H1 (cell line): ENCODE results near the gene ACKR2. TPM values are rescaled to one million over a fixed set of nuclear protein-coding genes. Genes with fewer than 3 reads are reported as not detected.

Source experiments
- CBX8 ChIP-seq: fragments of 300-800, 300-1000 bp; sonication (generic); IDR thresholded peaks from 2 replicates; pipeline ENCODE4 v1.7.1; 2016; ENCODE audit warnings: low read depth, low read length, borderline replicate concordance
- CTBP2 ChIP-seq: IDR thresholded peaks from 2 replicates; pipeline ENCODE4 v1.7.0; 2011; ENCODE audit warnings: borderline replicate concordance, mild to moderate bottlenecking, moderate library complexity, mixed read lengths, low read length; ENCODE audit not compliant: insufficient read depth, insufficient read length
- EZH2 ChIP-seq: fragments of 200-600 bp; sonication (generic); IDR thresholded peaks from 2 replicates; pipeline ENCODE4 v1.7.1; 2012; ENCODE audit warnings: low read depth, mild to moderate bottlenecking, moderate library complexity, low read length, inconsistent platforms; ENCODE audit not compliant: severe bottlenecking
- NANOG ChIP-seq: IDR thresholded peaks from 2 replicates; pipeline ENCODE4 v1.6.1; 2011; ENCODE audit warnings: low read length, low read depth, mild to moderate bottlenecking, inconsistent platforms; ENCODE audit not compliant: insufficient read depth, poor library complexity, severe bottlenecking
- POU5F1 ChIP-seq: IDR thresholded peaks from 2 replicates; pipeline ENCODE4 v1.6.1; 2011; ENCODE audit warnings: low read depth, mild to moderate bottlenecking, low read length, moderate library complexity
- RNF2 ChIP-seq: fragments of 200-900, 300-1000 bp; sonication (generic); IDR thresholded peaks from 2 replicates; pipeline ENCODE4 v1.7.1; 2016; ENCODE audit warnings: borderline replicate concordance, low read depth, mild to moderate bottlenecking, antibody characterized with exemption, low read length; ENCODE audit not compliant: poor library complexity, severe bottlenecking; ENCODE audit errors: missing control alignments
- RXRA ChIP-seq: IDR thresholded peaks from 2 replicates; pipeline ENCODE4 v1.6.1; 2011; ENCODE audit warnings: low read depth, mild to moderate bottlenecking, low read length, moderate library complexity; ENCODE audit not compliant: insufficient read depth
- TAF1 ChIP-seq: IDR thresholded peaks from 2 replicates; pipeline ENCODE4 v1.6.1; 2011; ENCODE audit warnings: mild to moderate bottlenecking, low read depth, low read length
- polyA plus RNA-seq, 7 experiments: library from polyadenylated mRNA; depleted of rRNA in 3 of 7; stranded (reverse) in 5 of 7; unstranded in 2 of 7; fragments of >200 nt in 5 of 7; fragments of 200-250 nt in 2 of 7; gene quantifications; 1 replicate in 5 of 7; 2 replicates in 1 of 7; 4 replicates in 1 of 7; pipeline versions ENCODE4 v1.2.1 to v1.2.3, GENCODE V29; 2011 to 2013; ENCODE audit warnings: missing spikeins in 2 of 7, mixed read lengths in 2 of 7
- total RNA-seq: library from RNA; stranded (reverse); fragmentation: NEBNext Ultra II Directional; extraction: Animal tissue kit (Norgen Biotek cat#: 25700); gene quantifications from 2 replicates; pipeline ENCODE4 v1.2.1, GENCODE V29; 2021
- TF ChIP-seq, protein P1 (sequence below): IDR thresholded peaks from 2 replicates; pipeline ENCODE4 v1.6.1; 2012; ENCODE audit warnings: inconsistent platforms

The ACKR2 gene
- total and polyA plus RNA-seq, 2 of the 8 experiments (the other 6 are each of a cell fraction or from before 2014, with no cell fraction given) = 0.09 to 0.12 TPM

GRCh38 chr3:42841332-42841731 lies 32.1 kb downstream of the ACKR2 start (continued):
- TF ChIP-seq TAF1 (no peak), EZH2 (no peak), RNF2 (no peak), RXRA (no peak), POU5F1 (no peak), CBX8 (no peak), CTBP2 (no peak), NANOG (no peak)
- TF ChIP-seq, protein P1, sequence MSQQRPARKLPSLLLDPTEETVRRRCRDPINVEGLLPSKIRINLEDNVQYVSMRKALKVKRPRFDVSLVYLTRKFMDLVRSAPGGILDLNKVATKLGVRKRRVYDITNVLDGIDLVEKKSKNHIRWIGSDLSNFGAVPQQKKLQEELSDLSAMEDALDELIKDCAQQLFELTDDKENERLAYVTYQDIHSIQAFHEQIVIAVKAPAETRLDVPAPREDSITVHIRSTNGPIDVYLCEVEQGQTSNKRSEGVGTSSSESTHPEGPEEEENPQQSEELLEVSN = no peak
- TF ChIP-seq, all 59 proteins: peak for 0
